ENCODE data around the gene UGT2B7.

UGT2B7 gene

DNA sequence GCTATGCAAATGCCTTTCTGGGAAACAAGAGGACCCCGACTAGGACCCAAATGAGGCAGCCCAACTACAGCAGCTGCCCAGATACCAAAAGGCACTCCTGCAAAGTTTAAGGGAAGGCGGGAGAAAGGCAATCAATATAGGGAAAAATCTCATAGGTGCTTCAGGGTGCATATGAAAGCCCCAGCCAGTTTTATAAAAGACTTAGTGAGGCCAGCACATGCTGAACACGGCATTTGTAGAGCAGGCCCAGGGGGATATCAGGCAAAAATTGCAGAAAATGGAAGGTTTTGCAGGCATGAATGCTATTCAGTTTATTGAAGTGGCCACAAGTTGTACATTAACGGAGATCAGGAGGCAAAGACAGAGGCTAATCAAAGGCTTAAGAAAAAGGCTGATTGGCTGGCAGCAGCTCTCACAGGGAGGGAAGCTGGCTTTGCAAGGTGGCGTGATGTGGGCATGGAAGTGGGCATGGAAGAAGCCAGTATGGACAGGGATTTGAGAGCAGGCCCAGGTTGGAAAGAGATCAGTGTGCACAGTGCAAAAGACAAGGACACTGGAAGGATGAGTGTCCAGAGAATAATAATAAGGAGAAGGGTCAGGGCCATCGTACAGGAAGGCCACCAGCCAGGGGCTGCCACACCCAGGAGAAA is 37.7 kb upstream of the UGT2B7 start:
- peak overlapping the region; percentile 45 for H3K27ac ChIP-seq (ENCODE audit: low read length)
- peak overlapping the region in 1 of 2 donors; percentile 28 for H3K4me3 ChIP-seq (ENCODE audit: low read depth in 1 of 2, low read length in 2 of 2)
- H3K4me1 ChIP-seq (ENCODE audit: control insufficient read depth in 1 of 2, insufficient read depth in 2 of 2, low read length in 2 of 2) = no peaks in the 10 kb centered on the region

DNA sequence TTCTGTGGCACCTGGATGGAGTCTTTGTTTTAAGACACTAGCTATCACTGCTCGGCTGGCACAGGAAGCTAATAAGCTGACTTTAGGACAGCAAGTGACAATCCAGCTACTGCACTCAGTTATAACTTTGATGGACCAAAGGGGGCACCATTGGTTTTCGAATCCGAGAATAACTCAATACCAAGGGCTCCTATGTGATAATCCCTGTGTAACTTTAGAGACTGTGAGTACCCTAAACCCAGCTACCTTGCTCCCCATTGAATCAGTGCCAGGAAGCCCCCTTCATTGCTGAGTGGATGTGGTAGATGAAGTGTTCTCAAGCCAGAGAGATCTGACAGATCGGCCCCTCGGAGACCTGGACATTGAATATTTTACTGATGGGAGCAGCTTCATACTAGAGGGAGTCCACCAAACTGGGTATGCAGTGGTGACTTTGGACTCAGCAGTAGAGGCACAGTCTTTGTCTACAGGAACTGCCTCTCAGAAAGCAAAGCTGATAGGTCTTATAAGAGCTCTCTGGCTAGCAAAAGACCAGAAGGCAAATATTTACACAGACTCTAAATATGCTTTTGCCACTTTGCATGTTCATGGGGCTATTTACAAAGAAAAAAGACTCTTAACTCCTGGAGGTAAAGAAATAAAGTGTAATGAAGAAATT is 35.5 kb upstream of the UGT2B7 start:
- Histone ChIP-seq H3K27ac (ENCODE audit: low read length) (no peak overlapping the region), H3K9me3 (ENCODE audit: control insufficient read depth in 1 of 2, low read length in 2 of 2) (no peaks in the 10 kb centered on the region), H3K4me1 (ENCODE audit: control insufficient read depth in 1 of 2, insufficient read depth in 2 of 2, low read length in 2 of 2) (no peaks in the 10 kb centered on the region), H3K36me3 (ENCODE audit: control insufficient read depth in 1 of 2, insufficient read depth in 2 of 2, low read length in 2 of 2) (no peaks in the 10 kb centered on the region), H3K27me3 (ENCODE audit: low read depth, low read length) (no peaks in the 10 kb centered on the region), H3K4me3 (ENCODE audit: low read depth in 1 of 2, low read length in 2 of 2) (no peak overlapping the region)

More for the DNA sequence above, 37.7 kb upstream of the UGT2B7 start:
- Histone ChIP-seq H3K36me3 (ENCODE audit: control insufficient read depth in 1 of 2, insufficient read depth in 2 of 2, low read length in 2 of 2) (no peaks in the 10 kb centered on the region), H3K27me3 (ENCODE audit: low read depth, low read length) (no peaks in the 10 kb centered on the region), H3K9me3 (ENCODE audit: control insufficient read depth in 1 of 2, low read length in 2 of 2) (no peaks in the 10 kb centered on the region)

DNA sequence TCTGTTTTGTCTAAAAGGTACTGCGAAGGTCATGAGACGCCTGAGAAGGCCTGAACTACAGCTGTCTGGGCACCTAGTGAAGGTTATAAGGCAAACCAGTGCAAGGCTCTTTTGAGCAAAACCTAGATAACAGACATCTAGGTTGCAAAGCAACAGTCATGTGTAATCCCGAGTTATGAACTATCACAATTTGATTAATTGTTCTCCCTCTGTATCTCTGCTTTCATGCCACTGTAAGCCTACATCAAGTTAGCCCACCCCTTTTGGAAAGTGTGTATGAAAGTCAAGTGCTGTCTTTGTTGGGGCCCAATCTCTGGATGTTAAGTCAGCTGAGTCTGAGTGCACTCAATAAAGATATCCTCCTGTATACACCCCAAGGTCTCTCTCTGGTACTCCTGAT is 31.9 kb upstream of the UGT2B7 start:
- Histone ChIP-seq H3K4me3 (ENCODE audit: low read depth in 1 of 2, low read length in 2 of 2) (no peak overlapping the region), H3K36me3 (ENCODE audit: control insufficient read depth in 1 of 2, insufficient read depth in 2 of 2, low read length in 2 of 2) (no peaks in the 10 kb centered on the region), H3K27me3 (ENCODE audit: low read depth, low read length) (no peaks in the 10 kb centered on the region), H3K9me3 (ENCODE audit: control insufficient read depth in 1 of 2, low read length in 2 of 2) (no peaks in the 10 kb centered on the region), H3K27ac (ENCODE audit: low read length) (no peak overlapping the region), H3K4me1 (ENCODE audit: control insufficient read depth in 1 of 2, insufficient read depth in 2 of 2, low read length in 2 of 2) (no peaks in the 10 kb centered on the region)

DNA sequence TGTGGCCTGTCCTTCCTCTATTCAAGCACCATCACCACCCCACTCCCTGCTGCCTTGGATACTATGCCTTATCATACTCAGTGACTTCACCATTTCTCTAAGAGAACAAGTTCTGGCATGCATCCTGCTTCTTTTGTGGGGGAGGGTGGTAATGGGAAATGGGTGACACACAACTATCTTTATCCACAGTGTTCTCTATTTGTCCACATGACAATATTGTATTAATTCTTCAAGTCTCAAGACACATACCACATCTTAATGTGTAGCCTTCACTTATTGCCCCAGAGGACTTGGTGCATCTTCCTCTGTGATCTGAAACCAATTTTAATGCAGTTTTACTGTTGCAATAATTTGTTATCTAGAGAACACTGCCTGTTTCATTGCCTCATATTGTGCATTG is 29.3 kb upstream of the UGT2B7 start:
- Histone ChIP-seq H3K4me3 (ENCODE audit: low read depth in 1 of 2, low read length in 2 of 2) (no peak overlapping the region), H3K27ac (ENCODE audit: low read length) (no peak overlapping the region), H3K36me3 (ENCODE audit: control insufficient read depth in 1 of 2, insufficient read depth in 2 of 2, low read length in 2 of 2) (no peaks in the 10 kb centered on the region), H3K27me3 (ENCODE audit: low read depth, low read length) (no peaks in the 10 kb centered on the region), H3K9me3 (ENCODE audit: control insufficient read depth in 1 of 2, low read length in 2 of 2) (no peaks in the 10 kb centered on the region), H3K4me1 (ENCODE audit: control insufficient read depth in 1 of 2, insufficient read depth in 2 of 2, low read length in 2 of 2) (no peaks in the 10 kb centered on the region)

DNA sequence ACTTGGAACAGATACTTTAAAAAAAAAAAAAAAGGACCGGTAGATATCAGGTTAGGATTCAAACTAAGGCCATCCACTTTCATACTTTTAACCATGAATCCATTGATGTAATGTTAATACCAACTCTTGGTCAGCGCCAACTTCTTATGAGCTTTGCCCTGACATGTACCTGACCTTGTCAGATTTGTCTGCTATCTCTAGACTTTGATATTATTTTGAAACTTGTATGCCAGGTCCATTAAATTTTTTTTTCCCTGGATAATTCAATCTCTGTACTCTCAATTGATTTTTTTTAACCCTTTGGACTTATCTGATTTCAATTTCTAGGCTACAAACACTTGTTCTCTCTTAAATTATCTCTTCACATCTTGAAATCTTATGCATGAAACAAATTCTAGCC is 27.2 kb upstream of the UGT2B7 start:
- Histone ChIP-seq H3K4me3 (ENCODE audit: low read depth in 1 of 2, low read length in 2 of 2) (no peak overlapping the region), H3K27ac (ENCODE audit: low read length) (no peak overlapping the region), H3K27me3 (ENCODE audit: low read depth, low read length) (no peaks in the 10 kb centered on the region), H3K4me1 (ENCODE audit: control insufficient read depth in 1 of 2, insufficient read depth in 2 of 2, low read length in 2 of 2) (no peaks in the 10 kb centered on the region), H3K9me3 (ENCODE audit: control insufficient read depth in 1 of 2, low read length in 2 of 2) (no peaks in the 10 kb centered on the region), H3K36me3 (ENCODE audit: control insufficient read depth in 1 of 2, insufficient read depth in 2 of 2, low read length in 2 of 2) (no peaks in the 10 kb centered on the region)

DNA sequence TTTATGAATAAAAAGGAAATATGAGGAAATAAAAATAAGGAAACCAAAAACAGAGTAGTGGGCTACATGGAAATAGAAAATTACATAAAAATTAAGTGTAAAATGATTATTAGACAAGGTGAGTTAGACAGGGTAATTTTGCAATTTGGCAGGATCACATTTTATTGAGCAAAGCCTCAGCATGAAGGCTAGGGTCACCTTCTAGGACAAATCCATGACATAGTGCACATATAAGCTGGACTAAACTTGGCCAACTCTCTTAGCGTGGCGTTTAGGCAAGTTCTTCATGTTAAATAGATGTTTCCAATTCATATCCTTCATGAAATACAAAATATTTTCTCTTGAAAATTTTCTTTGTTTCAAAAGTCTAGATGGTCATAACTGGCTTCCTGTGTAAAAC is 25.7 kb upstream of the UGT2B7 start:
- H3K36me3 ChIP-seq (ENCODE audit: control insufficient read depth in 1 of 2, insufficient read depth in 2 of 2, low read length in 2 of 2) = no peaks in the 10 kb centered on the region
- H3K27me3 ChIP-seq (ENCODE audit: low read depth, low read length) = no peaks in the 10 kb centered on the region
- H3K4me3 ChIP-seq (ENCODE audit: low read depth in 1 of 2, low read length in 2 of 2) = no peak overlapping the region
- H3K4me1 ChIP-seq (ENCODE audit: control insufficient read depth in 1 of 2, insufficient read depth in 2 of 2, low read length in 2 of 2) = no peaks in the 10 kb centered on the region
- H3K27ac ChIP-seq (ENCODE audit: low read length) = no peak overlapping the region
- no peaks in the 10 kb centered on the region for H3K9me3 ChIP-seq (ENCODE audit: control insufficient read depth in 1 of 2, low read length in 2 of 2)

DNA sequence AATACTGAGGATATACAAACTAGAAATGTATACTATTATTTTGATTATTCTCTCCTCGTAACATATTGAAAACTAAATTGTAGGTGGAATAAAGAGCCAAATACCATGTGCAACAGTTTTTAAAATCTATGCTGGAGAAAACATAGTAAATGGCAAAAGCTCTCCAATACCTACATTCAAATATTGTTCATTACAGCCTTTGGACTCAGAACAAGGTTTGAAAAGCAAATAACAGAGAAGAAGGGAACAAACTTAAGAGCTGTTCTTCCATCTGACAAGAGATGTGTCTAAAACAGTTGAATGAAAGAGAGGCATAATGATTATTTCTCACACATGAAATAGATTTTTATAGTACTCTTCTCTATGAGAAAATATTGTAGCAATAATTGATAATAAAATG is 25.0 kb upstream of the UGT2B7 start:
- H3K4me1 ChIP-seq (ENCODE audit: control insufficient read depth in 1 of 2, insufficient read depth in 2 of 2, low read length in 2 of 2) = no peaks in the 10 kb centered on the region
- no peak overlapping the region for H3K4me3 ChIP-seq (ENCODE audit: low read depth in 1 of 2, low read length in 2 of 2)
- H3K27me3 ChIP-seq (ENCODE audit: low read depth, low read length) = no peaks in the 10 kb centered on the region
- no peaks in the 10 kb centered on the region for H3K36me3 ChIP-seq (ENCODE audit: control insufficient read depth in 1 of 2, insufficient read depth in 2 of 2, low read length in 2 of 2)
- no peak overlapping the region for H3K27ac ChIP-seq (ENCODE audit: low read length)
- no peaks in the 10 kb centered on the region for H3K9me3 ChIP-seq (ENCODE audit: control insufficient read depth in 1 of 2, low read length in 2 of 2)

DNA sequence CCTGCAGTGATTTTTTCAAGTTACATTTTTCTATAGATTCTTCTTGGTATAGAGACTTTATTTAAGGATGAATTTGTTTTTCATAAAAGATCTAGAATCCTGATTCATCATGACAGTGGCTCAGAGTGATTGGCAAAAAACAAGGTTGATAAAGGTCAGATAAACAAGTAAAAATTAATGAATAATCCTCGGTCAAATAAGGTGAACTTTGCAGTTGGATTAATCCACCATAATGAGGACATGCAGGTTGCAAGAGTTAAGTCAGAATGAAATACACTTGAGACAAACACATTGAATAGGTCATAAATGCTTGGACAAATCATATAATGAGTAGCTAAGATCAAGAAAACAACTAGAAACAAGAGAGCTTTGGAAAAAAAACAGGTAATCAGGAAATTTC is 22.9 kb upstream of the UGT2B7 start:
- H3K36me3 ChIP-seq (ENCODE audit: control insufficient read depth in 1 of 2, insufficient read depth in 2 of 2, low read length in 2 of 2) = no peaks in the 10 kb centered on the region
- no peak overlapping the region for H3K4me3 ChIP-seq (ENCODE audit: low read depth in 1 of 2, low read length in 2 of 2)
- H3K9me3 ChIP-seq (ENCODE audit: control insufficient read depth in 1 of 2, low read length in 2 of 2) = no peaks in the 10 kb centered on the region
- H3K27ac ChIP-seq (ENCODE audit: low read length) = no peak overlapping the region
- H3K27me3 ChIP-seq (ENCODE audit: low read depth, low read length) = no peaks in the 10 kb centered on the region
- no peaks in the 10 kb centered on the region for H3K4me1 ChIP-seq (ENCODE audit: control insufficient read depth in 1 of 2, insufficient read depth in 2 of 2, low read length in 2 of 2)

DNA sequence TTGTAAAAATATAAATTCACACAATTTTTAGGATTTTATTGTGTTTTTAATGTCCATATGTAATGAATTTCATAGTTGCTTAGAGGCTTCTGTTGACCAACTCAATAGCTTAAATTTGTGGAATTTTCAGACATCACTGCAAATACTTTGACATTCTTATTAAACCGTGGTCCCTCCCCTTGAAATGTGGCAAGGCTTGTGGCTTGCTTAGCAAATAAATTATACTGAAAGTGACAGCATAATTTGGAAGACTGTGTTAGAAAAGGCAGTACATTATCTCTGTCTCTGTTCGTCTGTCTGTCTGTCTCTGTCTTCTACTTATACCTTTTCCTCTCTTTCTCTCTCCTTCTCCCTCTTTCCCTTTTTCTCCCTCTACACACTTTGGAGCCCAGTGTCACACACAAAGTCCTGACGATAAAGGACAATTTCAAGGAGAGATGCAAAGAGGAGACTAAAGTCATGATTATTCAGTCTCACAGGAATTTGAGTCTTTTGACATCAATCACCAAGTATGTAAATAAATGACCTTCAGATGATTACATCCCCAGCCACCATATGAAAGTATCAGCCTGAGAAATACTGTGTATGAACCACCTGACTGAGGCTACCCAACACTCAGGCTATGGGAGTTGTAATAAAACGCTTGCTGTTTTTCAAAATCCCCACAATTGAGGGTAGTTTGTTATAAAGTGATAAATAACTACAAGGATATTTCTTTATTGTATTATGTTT is 21.0 kb upstream of the UGT2B7 start:
- no peaks in the 10 kb centered on the region for H3K4me1 ChIP-seq (ENCODE audit: control insufficient read depth in 1 of 2, insufficient read depth in 2 of 2, low read length in 2 of 2)
- H3K36me3 ChIP-seq (ENCODE audit: control insufficient read depth in 1 of 2, insufficient read depth in 2 of 2, low read length in 2 of 2) = no peaks in the 10 kb centered on the region
- H3K27ac ChIP-seq (ENCODE audit: low read length) = no peak overlapping the region
- H3K27me3 ChIP-seq (ENCODE audit: low read depth, low read length) = no peaks in the 10 kb centered on the region
- H3K9me3 ChIP-seq (ENCODE audit: control insufficient read depth in 1 of 2, low read length in 2 of 2) = no peaks in the 10 kb centered on the region
- no peak overlapping the region for H3K4me3 ChIP-seq (ENCODE audit: low read depth in 1 of 2, low read length in 2 of 2)

DNA sequence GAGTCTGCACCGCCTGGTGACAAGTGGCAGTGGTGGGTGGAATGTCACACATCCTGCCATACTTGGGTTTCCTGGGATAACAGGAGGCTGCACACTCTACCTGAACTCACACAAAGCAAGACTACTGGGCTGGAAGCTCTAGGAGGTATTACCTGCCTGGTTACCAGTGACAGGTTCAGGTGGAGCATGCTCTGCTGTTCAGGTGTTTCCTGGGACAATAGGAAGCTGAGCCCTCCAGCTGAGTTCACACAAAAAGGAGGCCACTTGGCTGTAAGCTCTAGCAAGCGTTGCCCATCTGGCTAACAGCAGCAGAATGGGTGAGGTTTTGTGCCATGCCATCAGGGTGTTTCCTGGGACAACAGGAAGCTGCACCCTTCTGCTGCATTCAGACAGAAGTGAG is 17.4 kb upstream of the UGT2B7 start:
- no peaks in the 10 kb centered on the region for H3K36me3 ChIP-seq (ENCODE audit: control insufficient read depth in 1 of 2, insufficient read depth in 2 of 2, low read length in 2 of 2)
- no peaks in the 10 kb centered on the region for H3K4me1 ChIP-seq (ENCODE audit: control insufficient read depth in 1 of 2, insufficient read depth in 2 of 2, low read length in 2 of 2)
- no peak overlapping the region for H3K4me3 ChIP-seq (ENCODE audit: low read depth in 1 of 2, low read length in 2 of 2)
- H3K27ac ChIP-seq (ENCODE audit: low read length) = no peak overlapping the region
- no peaks in the 10 kb centered on the region for H3K27me3 ChIP-seq (ENCODE audit: low read depth, low read length)
- H3K9me3 ChIP-seq (ENCODE audit: control insufficient read depth in 1 of 2, low read length in 2 of 2) = no peaks in the 10 kb centered on the region

DNA sequence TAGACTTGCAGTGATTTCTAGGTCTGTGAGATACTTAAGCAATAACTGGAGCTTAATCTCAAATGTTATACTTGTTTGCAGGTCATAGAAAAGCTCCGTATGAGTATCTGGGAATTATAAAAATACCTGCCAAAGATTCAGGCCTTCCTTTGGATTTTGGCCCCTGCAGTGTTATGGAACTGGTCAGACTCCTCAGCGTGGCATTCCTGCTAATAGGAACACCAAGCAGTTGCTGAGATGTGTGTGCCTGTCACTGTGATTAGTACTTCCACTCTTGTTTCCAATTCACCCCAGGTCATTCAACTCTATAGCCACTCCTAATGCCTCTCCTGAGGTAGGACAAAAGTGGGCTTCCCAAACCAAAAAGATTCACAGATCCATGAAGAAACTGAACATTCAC is 7.8 kb upstream of the UGT2B7 start:
- Histone ChIP-seq H3K4me3 (ENCODE audit: low read depth in 1 of 2, low read length in 2 of 2) (no peak overlapping the region), H3K36me3 (ENCODE audit: control insufficient read depth in 1 of 2, insufficient read depth in 2 of 2, low read length in 2 of 2) (no peaks in the 10 kb centered on the region), H3K9me3 (ENCODE audit: control insufficient read depth in 1 of 2, low read length in 2 of 2) (no peaks in the 10 kb centered on the region), H3K27me3 (ENCODE audit: low read depth, low read length) (no peaks in the 10 kb centered on the region), H3K27ac (ENCODE audit: low read length) (no peak overlapping the region), H3K4me1 (ENCODE audit: control insufficient read depth in 1 of 2, insufficient read depth in 2 of 2, low read length in 2 of 2) (no peaks in the 10 kb centered on the region)

All from muscle layer of duodenum (tissue), 2 donors.